GM21447 (cell line): ENCODE measurements around the gene ZNF22.

Source experiments
- ATAC-seq: cut with Tn5 transposase; IDR thresholded peaks from one replicate; pipeline ENCODE4 v1.9.1; 2021; ENCODE audit not compliant: unreplicated experiment

The ZNF22 gene

GRCh38 chr10:45000752-45001380 is at the start of gene ZNF22:
TSS of gene ZNF22 (plus strand) at chr10:45000923. CDS start at chr10:45003369, 2,446 bp downstream.
- peak; percentile 67 for ATAC-seq

- ATAC-seq: no peak
These were observed 49.0 kb upstream of the ZNF22 start for GRCh38 chr10:44951576-44952226.

GRCh38 chr10:44952779-44953231 is 47.9 kb upstream of the ZNF22 start:
- ATAC-seq: no peak

- no peak for ATAC-seq
These were observed 46.7 kb upstream of the ZNF22 start for GRCh38 chr10:44954042-44954441.

GRCh38 chr10:44954962-44955361 is 45.8 kb upstream of the ZNF22 start:
- ATAC-seq: no peak

- no peak for ATAC-seq
These were observed 45.2 kb upstream of the ZNF22 start for GRCh38 chr10:44955413-44956070.

- ATAC-seq: no peak
These were observed 44.5 kb upstream of the ZNF22 start for GRCh38 chr10:44956226-44956625.

GRCh38 chr10:44956717-44957706 is 43.7 kb upstream of the ZNF22 start:
- no peak for ATAC-seq

GRCh38 chr10:44958196-44958897 is 42.4 kb upstream of the ZNF22 start:
- ATAC-seq: no peak

- no peak for ATAC-seq
These were observed 41.9 kb upstream of the ZNF22 start for GRCh38 chr10:44958898-44959246.

GRCh38 chr10:44959247-44960087 is 41.3 kb upstream of the ZNF22 start, which contains the start of gene RASSF4:
TSS of gene RASSF4 (plus strand) at chr10:44959802. CDS start at chr10:44970203, 10,401 bp downstream.
- ATAC-seq: peak; percentile 89

GRCh38 chr10:44960088-44960460 is 40.6 kb upstream of the ZNF22 start:
- no peak for ATAC-seq

GRCh38 chr10:44960482-44961229 is 40.1 kb upstream of the ZNF22 start:
- no peak for ATAC-seq

GRCh38 chr10:44961230-44961571 is 39.5 kb upstream of the ZNF22 start:
- ATAC-seq: no peak

GRCh38 chr10:44961931-44962750 is 38.6 kb upstream of the ZNF22 start:
- no peak for ATAC-seq

GRCh38 chr10:44962870-44963738 is 37.6 kb upstream of the ZNF22 start:
- ATAC-seq: no peak
